GM12872 (cell line): ENCODE data around the gene ZNF664.

Source experiments
- CTCF ChIP-seq: IDR thresholded peaks from 3 replicates; pipeline ENCODE4 v1.5.1; 2011; ENCODE audit warnings: low read depth, mild to moderate bottlenecking, low read length, moderate library complexity; ENCODE audit not compliant: insufficient read depth

The ZNF664 gene

GRCh38 chr12:123976227-123976826 lies 3.3 kb downstream of the ZNF664 start:
- TF ChIP-seq CTCF = no peak

GRCh38 chr12:123979566-123979965 lies 6.6 kb downstream of the ZNF664 start:
- no peak for TF ChIP-seq CTCF

GRCh38 chr12:123982269-123982668 lies 9.3 kb downstream of the ZNF664 start:
- no peak for TF ChIP-seq CTCF

GRCh38 chr12:123983822-123984485 lies 10.9 kb downstream of the ZNF664 start:
- TF ChIP-seq CTCF = peak; percentile 67

- no peak for TF ChIP-seq CTCF
Observed at GRCh38 chr12:123984903-123985302, 11.9 kb downstream of the ZNF664 start.

GRCh38 chr12:123986374-123986965 lies 13.5 kb downstream of the ZNF664 start:
- no peak for TF ChIP-seq CTCF

- no peak for TF ChIP-seq CTCF
Observed at GRCh38 chr12:123987022-123987421, 14.0 kb downstream of the ZNF664 start.
